ENCODE data around the gene TCEANC2.

TCEANC2 gene

DNA sequence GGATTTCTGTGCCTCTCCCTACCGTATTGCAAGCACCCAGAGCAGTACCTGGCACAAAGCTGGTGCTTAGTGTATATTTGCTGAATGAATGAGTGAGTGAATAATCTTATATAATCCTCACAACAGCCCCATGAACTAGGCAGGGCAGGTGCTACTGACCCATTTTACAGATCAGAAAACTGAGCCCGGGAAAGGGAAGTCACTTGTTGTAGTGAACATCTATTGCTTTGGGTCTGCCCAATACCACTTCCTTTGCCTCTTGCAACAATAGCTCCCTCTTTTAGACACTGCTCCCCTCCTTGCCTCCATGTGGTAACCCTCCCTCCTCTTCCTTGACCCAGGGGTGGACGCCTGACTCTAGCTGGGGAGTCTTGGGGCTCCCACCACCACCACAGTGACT lies 96.3 kb downstream of the TCEANC2 start:
- no peak for TF ChIP-seq CTCF (conservative IDR thresholded peaks at IDR 0.05)
- no peak overlapping the region for H3K27ac ChIP-seq

GRCh38 chr1:54151013-54151412 lies 97.6 kb downstream of the TCEANC2 start:
- TF ChIP-seq CTCF (conservative IDR thresholded peaks at IDR 0.05) = no peak
- no peak overlapping the region for H3K27ac ChIP-seq

DNA sequence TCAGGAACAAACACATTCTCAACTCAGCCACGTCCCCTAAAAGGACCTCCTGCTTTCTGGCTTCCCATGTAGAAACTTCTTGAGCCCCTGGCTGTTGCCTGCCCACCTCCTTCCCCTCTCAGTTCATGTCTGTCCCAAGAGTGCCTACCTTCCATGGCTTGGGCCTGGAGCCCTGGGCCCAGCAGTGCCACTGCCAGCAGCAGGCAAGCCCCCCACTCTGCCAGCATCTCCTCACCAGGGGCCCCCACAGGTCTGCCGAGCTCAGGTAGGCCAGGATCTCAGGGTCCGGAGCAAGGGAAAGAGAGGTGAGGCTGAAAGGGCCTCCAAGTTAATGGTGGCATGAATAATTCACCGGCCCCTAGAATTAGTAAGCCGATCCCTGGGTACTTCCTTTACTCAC lies 99.3 kb downstream of the TCEANC2 start, which contains the start of gene CDCP2:
TSS of gene CDCP2 (minus strand) at position 305 of the 400 bp plus-strand sequence. CDS start at position 227, 78 bp downstream.
- no peak for TF ChIP-seq CTCF (conservative IDR thresholded peaks at IDR 0.05)
- no peak within 1 kb of the TSS for H3K27ac ChIP-seq

DNA sequence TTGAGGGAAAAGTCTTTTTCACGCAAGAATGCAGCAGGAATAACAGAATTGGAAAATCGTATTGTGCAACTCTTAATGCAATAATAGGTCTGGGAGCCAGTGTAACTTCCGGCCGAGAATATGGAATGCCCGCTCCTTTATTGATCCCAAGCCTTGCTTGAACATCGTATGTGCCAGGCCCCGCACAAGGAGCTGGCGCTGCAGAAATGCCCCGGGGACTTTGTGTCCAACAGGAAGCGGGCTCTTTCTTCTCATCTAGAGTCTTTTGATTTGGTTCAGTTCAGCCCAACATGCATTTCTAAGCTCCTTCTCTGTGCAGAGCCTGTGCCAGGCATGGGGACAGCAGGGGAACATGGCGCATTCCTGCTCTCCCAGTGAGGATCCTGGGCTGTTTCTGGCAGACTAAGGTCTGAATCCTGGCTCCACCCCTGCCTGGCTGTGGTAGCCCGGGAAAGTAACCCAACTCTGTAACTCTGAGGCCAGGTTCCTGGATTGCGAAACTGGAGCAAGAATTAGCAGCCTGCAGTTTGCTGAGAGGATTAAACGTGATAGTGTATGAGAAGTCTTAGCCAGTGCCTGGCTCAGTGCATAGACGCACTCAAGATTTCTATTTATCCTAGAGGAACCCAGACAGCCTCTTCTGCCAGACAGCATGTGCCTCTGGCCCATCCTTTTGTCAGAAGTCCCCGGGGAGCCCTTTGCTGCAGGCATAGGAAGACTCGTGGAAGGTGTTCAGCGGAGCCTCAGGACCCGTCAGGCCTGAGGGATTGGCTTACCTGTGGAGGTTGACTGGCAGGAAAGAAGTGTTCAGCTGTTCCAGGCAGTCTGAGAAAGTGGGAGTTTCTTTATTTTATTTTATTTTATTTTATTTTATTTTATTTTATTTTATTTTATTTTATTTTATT lies 100.4 kb downstream of the TCEANC2 start:
- H3K27ac ChIP-seq = no peak overlapping the region
- TF ChIP-seq CTCF (conservative IDR thresholded peaks at IDR 0.05) = no peak
